ENCODE results near the gene VPS26B.
"Not testable (repeated sequence)": the region's sequence is repeated elsewhere in the genome, so short reads cannot be mapped to it uniquely, and the experiment has no call there.

Gene VPS26B

DNA sequence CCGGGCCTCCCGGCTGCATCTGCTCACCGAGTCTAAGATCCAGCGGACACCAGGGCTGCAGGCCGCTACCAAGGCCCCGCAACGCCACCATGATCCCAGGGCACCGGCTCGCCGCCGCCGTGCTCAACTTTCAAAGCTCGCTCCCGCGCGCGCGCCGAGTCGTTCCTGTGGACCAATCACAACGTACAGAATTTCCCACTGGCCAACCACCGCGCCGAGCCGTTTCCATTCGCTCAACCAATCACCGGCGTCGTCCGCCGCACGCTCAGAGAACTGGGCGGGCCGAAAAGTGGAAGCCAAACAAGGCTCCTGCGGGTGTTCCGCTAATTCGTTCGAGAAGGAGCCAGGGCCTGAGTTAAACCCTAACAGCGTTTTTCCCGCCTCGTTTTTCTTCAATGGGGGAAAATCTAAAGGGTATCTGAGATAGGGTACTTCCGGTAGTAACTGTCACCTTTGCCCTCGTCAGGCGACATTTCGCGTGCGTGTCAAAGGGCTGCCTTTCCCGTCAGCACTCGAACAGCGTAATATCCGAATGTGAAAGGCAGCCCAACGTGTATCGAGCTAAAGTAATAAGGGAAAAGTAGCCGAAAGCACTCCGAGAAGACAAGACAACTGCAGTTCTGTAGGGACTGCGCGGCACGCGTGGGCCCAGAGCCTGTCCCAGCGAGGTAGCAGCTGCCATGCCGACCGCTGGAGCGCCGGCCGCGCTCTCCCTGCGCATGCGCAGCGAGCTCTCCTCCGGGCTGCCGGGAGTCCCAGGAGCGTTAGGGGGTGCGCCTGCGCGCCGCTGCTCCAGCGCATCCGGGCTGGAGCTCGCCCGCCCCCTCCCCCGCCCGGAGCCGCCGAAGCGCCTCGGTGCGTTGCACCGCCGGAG lies at the start of gene VPS26B, which contains the start of gene NCAPD3:
VPS26B (plus strand) TSS at position 836 of the 874 bp plus-strand sequence. CDS start 452 bp downstream, outside the sequence.
NCAPD3 (minus strand) TSS at position 132 of the 874 bp plus-strand sequence; CDS start at position 91, 41 bp downstream.
- Mint-ChIP-seq H3K36me3 (peaks cover 34% of the 10 kb centered on the region), H3K4me1 (peaks cover 73% of the 10 kb centered on the region), H3K27ac (peak within 1 kb of the TSS; percentile 98), H3K27me3 (no peaks in the 10 kb centered on the region), H3K9me3 (no peaks in the 10 kb centered on the region), H3K4me3 (peak within 1 kb of the TSS; percentile 96)
- CTCF ChIA-PET: interaction anchor here (0.6 to 2.8 kb wide), 6 partner anchors 17 to 44 kb away, joined by 3 to 11 read pairs (median 4); no protein-coding TSS in a partner anchor
- peak; percentile 98 for DNase-seq

- Mint-ChIP-seq H3K27me3 (no peaks in the 10 kb centered on the region), H3K36me3 (peaks cover 53% of the 10 kb centered on the region), H3K27ac (no peak overlapping the region), H3K4me3 (no peak overlapping the region), H3K9me3 (no peaks in the 10 kb centered on the region), H3K4me1 (no peaks in the 10 kb centered on the region)
- CTCF ChIA-PET: no interaction called here
- DNase-seq: no peak
Observed at GRCh38 chr11:134176284-134176683, 48.2 kb upstream of the VPS26B start.

GRCh38 chr11:134178032-134178674 lies 46.3 kb upstream of the VPS26B start:
- no peaks in the 10 kb centered on the region for H3K4me1 Mint-ChIP-seq
- H3K36me3 Mint-ChIP-seq: peaks cover 59% of the 10 kb centered on the region
- no peak overlapping the region for H3K4me3 Mint-ChIP-seq
- CTCF ChIA-PET: interaction anchor here (1.6 kb wide), 1 partner anchor 128 kb away, joined by 3 read pairs; no protein-coding TSS in a partner anchor
- no peaks in the 10 kb centered on the region for H3K27me3 Mint-ChIP-seq
- H3K27ac Mint-ChIP-seq: no peak overlapping the region
- H3K9me3 Mint-ChIP-seq: no peaks in the 10 kb centered on the region
- no peak for DNase-seq

DNA sequence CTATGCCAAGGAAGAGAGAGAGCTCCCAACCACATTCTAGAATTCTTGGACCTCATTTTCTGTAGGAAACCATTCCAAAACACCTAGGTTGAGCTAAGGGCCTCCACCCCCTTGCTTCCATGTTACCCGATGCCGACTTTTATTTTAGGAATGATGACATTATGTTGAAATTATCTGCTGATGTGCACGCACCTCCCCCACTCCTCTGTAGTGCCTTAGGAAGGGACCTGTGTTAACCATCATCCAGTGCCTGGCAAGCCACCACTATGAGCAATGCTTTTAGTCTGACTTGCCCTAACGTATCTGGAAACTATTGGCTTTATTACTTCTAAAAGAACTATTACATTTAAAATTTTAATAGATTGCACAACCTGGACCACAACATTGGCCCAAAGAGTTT lies 42.8 kb upstream of the VPS26B start:
- H3K4me1 Mint-ChIP-seq: no peaks in the 10 kb centered on the region
- DNase-seq: no peak
- CTCF ChIA-PET: no interaction called here
- H3K27me3 Mint-ChIP-seq: no peaks in the 10 kb centered on the region
- no peaks in the 10 kb centered on the region for H3K9me3 Mint-ChIP-seq
- H3K4me3 Mint-ChIP-seq: no peak overlapping the region
- peaks cover 49% of the 10 kb centered on the region for H3K36me3 Mint-ChIP-seq
- no peak overlapping the region for H3K27ac Mint-ChIP-seq

GRCh38 chr11:134188092-134188491 lies 36.4 kb upstream of the VPS26B start:
- not testable (repeated sequence) for H3K27me3 Mint-ChIP-seq, H3K4me1 Mint-ChIP-seq, H3K4me3 Mint-ChIP-seq, H3K9me3 Mint-ChIP-seq, DNase-seq, H3K27ac Mint-ChIP-seq
- CTCF ChIA-PET: interaction anchor here (0.8 to 1.5 kb wide), 3 partner anchors 16 to 63 kb away, joined by 3 read pairs; no protein-coding TSS in a partner anchor
- H3K36me3 Mint-ChIP-seq: peaks cover 74% of the 10 kb centered on the region

DNA sequence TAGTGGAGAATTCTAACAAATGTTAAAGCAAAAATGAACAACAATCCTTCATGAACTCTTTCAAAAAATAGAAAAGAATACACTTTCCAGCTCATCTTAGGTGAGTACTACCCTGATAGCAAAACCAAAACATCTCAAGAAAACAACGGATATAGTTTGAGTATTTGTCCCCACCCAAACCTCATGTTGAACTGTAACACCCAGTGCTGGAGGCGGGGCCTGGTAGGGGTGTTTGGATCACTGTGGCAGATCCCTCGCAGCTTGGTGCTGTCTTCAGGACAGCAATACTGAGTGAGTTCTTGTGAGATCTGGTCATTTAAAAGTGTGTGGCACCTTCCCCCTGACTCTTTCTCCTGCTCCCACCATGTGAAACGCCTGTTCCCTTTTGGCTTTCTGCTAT lies 27.7 kb upstream of the VPS26B start:
- Mint-ChIP-seq H3K36me3 (peaks cover 76% of the 10 kb centered on the region), H3K4me3 (no peak overlapping the region)

GRCh38 chr11:134199531-134199930 lies 24.9 kb upstream of the VPS26B start:
- CTCF ChIA-PET: interaction anchor here (0.8 kb wide), 1 partner anchor 45 kb away, joined by 3 read pairs; no protein-coding TSS in a partner anchor
- Mint-ChIP-seq H3K27me3 (no peaks in the 10 kb centered on the region), H3K27ac (no peak overlapping the region), H3K4me3 (no peak overlapping the region), H3K36me3 (peaks cover 77% of the 10 kb centered on the region), H3K9me3 (no peaks in the 10 kb centered on the region), H3K4me1 (peaks cover 5% of the 10 kb centered on the region)
- no peak for DNase-seq

More for the DNA sequence above, 27.7 kb upstream of the VPS26B start:
- Mint-ChIP-seq H3K27ac (peak overlapping the region; percentile 89), H3K27me3 (no peaks in the 10 kb centered on the region), H3K9me3 (no peaks in the 10 kb centered on the region), H3K4me1 (peaks cover 5% of the 10 kb centered on the region)
- CTCF ChIA-PET: interaction anchor here (1.0 kb wide), 1 partner anchor 10 kb away, joined by 3 read pairs; no protein-coding TSS in a partner anchor
- no peak for DNase-seq

DNA sequence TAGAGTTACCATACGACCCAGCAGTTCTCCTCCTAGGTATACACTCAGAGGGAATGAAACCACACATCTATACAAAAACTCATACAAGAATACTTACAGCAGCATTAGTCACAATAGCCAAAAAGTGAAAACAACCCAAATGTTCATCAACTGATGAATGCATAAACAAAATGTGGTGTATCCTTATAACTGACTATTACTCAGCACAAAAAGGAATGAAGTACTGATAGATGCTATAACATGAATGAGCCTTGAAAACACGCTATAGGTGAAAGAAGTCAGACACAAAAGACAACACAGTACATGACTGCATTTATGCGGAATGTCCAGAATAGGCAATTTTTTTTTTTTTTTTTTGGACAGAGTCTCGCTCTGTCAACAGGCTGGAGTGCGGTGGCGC lies 23.8 kb upstream of the VPS26B start:
- DNase-seq: no peak
- H3K36me3 Mint-ChIP-seq: peaks cover 81% of the 10 kb centered on the region
- CTCF ChIA-PET: no interaction called here
- H3K27ac Mint-ChIP-seq: no peak overlapping the region
- H3K4me3 Mint-ChIP-seq: no peak overlapping the region
- H3K4me1 Mint-ChIP-seq: peaks cover 5% of the 10 kb centered on the region
- H3K9me3 Mint-ChIP-seq: no peaks in the 10 kb centered on the region
- no peaks in the 10 kb centered on the region for H3K27me3 Mint-ChIP-seq

GRCh38 chr11:134202661-134203060 lies 21.8 kb upstream of the VPS26B start:
- no peak overlapping the region for H3K4me3 Mint-ChIP-seq
- peaks cover 2% of the 10 kb centered on the region for H3K4me1 Mint-ChIP-seq
- CTCF ChIA-PET: interaction anchor here (1.1 kb wide), 1 partner anchor 9 kb away, joined by 3 read pairs; no protein-coding TSS in a partner anchor
- DNase-seq: no peak
- no peaks in the 10 kb centered on the region for H3K27me3 Mint-ChIP-seq
- H3K9me3 Mint-ChIP-seq: no peaks in the 10 kb centered on the region
- peaks cover 82% of the 10 kb centered on the region for H3K36me3 Mint-ChIP-seq
- no peak overlapping the region for H3K27ac Mint-ChIP-seq

DNA sequence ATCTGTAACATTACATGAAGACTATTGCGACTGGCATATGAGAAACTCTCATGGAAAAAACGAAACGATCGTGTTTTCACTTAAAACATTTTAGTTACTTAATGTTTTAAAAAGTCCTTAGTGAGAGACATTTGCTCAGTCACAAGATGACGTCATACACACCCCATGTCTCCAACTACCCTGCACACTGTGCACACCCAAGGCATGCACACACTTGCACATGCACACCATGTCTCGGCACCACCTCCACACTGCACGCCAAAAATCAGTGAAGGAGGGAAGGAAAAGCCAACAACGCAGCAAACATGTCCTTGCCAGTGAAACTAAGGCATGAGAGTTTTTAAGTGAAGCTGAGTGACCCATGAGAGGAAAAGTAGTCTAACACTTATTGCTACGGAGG lies 18.7 kb upstream of the VPS26B start:
- Mint-ChIP-seq H3K27me3 (no peaks in the 10 kb centered on the region), H3K9me3 (no peaks in the 10 kb centered on the region), H3K36me3 (peaks cover 80% of the 10 kb centered on the region), H3K4me3 (no peak overlapping the region), H3K27ac (no peak overlapping the region), H3K4me1 (peaks cover 2% of the 10 kb centered on the region)
- DNase-seq: no peak
- CTCF ChIA-PET: interaction anchor here (2.2 kb wide), 1 partner anchor 56 kb away, joined by 11 read pairs; no protein-coding TSS in a partner anchor

- DNase-seq: no peak
- Mint-ChIP-seq H3K4me1 (peaks cover 2% of the 10 kb centered on the region), H3K4me3 (no peak overlapping the region), H3K27ac (no peak overlapping the region), H3K9me3 (no peaks in the 10 kb centered on the region), H3K36me3 (peaks cover 78% of the 10 kb centered on the region), H3K27me3 (no peaks in the 10 kb centered on the region)
- CTCF ChIA-PET: interaction anchor here (2.2 to 5.2 kb wide), 2 partner anchors 39 to 55 kb away, joined by 11 to 32 read pairs; no protein-coding TSS in a partner anchor
Observed at GRCh38 chr11:134206185-134206584, 18.3 kb upstream of the VPS26B start.

DNA sequence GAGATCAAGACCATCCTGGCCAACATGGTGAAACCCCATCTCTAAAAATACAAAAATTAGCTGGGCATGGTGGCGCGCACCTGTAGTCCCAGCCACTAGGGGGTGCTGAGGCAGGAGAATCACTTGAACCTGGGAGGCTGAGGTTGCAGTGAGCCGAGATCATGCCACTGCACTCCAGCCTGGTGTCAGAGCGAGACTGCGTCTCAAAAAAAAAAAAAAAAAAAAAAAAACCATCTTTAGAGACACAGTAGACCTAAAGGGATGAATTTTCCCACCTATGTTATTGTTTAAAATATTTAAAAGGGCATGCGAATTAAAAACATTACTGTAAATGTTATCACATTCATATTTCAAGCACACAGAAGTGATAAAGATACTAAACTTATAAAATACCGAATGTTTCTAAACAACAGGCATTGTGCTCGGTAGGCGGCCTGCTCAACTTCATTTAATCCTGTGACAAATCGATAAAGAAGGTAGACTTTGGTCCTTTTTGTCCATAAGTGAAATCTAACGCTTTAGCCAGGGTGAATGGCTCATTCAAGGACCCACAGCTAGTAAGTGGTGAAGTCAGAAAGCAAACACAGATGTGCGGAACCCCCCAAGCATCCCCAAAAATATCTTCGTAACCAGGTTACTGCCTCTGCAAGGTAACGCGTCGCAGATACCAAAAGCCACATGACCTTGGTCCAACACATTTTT lies 16.8 kb upstream of the VPS26B start:
- Mint-ChIP-seq H3K9me3 (no peaks in the 10 kb centered on the region), H3K4me3 (no peak overlapping the region), H3K36me3 (peaks cover 78% of the 10 kb centered on the region), H3K27me3 (no peaks in the 10 kb centered on the region), H3K4me1 (peaks cover 11% of the 10 kb centered on the region), H3K27ac (peak overlapping the region; percentile 11)
- CTCF ChIA-PET: interaction anchor here (0.6 to 5.2 kb wide), 12 partner anchors 10 to 54 kb away, joined by 3 to 32 read pairs (median 3); partner anchors contain the start of gene VPS26B
- DNase-seq: peak; percentile 80

DNA sequence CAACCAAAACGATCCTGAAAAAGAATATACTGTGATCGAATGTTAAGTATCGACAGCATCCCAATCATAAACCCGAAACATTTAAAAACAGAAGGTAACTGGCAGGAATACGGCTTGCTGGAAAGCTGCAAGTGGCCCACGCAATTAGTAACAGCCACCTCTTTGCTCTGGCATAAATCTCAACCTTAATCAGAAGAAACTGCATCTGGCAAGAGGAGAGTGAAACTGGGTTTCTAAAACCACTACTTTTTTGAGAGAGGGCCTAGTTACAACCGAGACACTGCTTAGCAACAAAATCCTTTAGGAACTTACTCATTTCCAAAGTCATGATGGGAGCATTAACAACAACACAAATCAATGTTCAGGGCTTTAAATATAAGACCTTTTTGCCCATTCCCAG lies 8.6 kb upstream of the VPS26B start:
- Mint-ChIP-seq H3K4me1 (peaks cover 52% of the 10 kb centered on the region), H3K27me3 (no peaks in the 10 kb centered on the region), H3K36me3 (peaks cover 59% of the 10 kb centered on the region), H3K4me3 (no peak overlapping the region), H3K9me3 (no peaks in the 10 kb centered on the region), H3K27ac (peak overlapping the region; percentile 43)
- CTCF ChIA-PET: no interaction called here
- no peak for DNase-seq

GRCh38 chr11:134216816-134217215 lies 7.7 kb upstream of the VPS26B start:
- H3K4me3 Mint-ChIP-seq: no peak overlapping the region
- H3K27ac Mint-ChIP-seq: no peak overlapping the region
- H3K4me1 Mint-ChIP-seq: peaks cover 55% of the 10 kb centered on the region
- CTCF ChIA-PET: no interaction called here
- no peaks in the 10 kb centered on the region for H3K27me3 Mint-ChIP-seq
- H3K9me3 Mint-ChIP-seq: no peaks in the 10 kb centered on the region
- H3K36me3 Mint-ChIP-seq: peaks cover 55% of the 10 kb centered on the region
- no peak for DNase-seq
